Keratinocyte (primary cell): Measurements from ENCODE around the gene NGF. TPM values are rescaled to one million over a fixed set of nuclear protein-coding genes. Genes with fewer than 3 reads are reported as not detected.

Experiments used
- DNase-seq: peaks from one replicate; pipeline ENCODE4 v3.0.0-alpha.2; 2011; ENCODE audit warnings: low read depth, missing footprints, low spot score
- FAIRE-seq: peaks from 2 replicates; lab custom pipeline; 2011; peaks lifted over from hg19 to GRCh38; lab: Jason Lieb, UNC
- H2AFZ ChIP-seq: 2 replicates; pipeline ENCODE4 v1.6.0; 2012; ENCODE audit warnings: low read length, control low read depth, inconsistent platforms; ENCODE audit not compliant: control insufficient read depth
- H3K27ac ChIP-seq: 2 replicates; pipeline ENCODE4 v1.5.1; 2011; ENCODE audit warnings: low read length; ENCODE audit not compliant: control insufficient read depth, insufficient read depth
- H3K27me3 ChIP-seq: 3 replicates; pipeline ENCODE4 v1.6.0; 2011; ENCODE audit warnings: low read length; ENCODE audit not compliant: control insufficient read depth, insufficient read depth; ENCODE audit errors: extremely low read depth
- H3K36me3 ChIP-seq, 2 experiments: 2 replicates in 1 of 2; 3 replicates in 1 of 2; pipeline ENCODE4 v1.5.1; 2011; ENCODE audit warnings: low read length in 2 of 2, mild to moderate bottlenecking in 1 of 2; ENCODE audit not compliant: control insufficient read depth in 2 of 2, insufficient read depth in 2 of 2; ENCODE audit errors: extremely low read depth in 1 of 2
- H3K4me1 ChIP-seq: 3 replicates; pipeline ENCODE4 v1.5.1; 2011; ENCODE audit warnings: low read length; ENCODE audit not compliant: control insufficient read depth, insufficient read depth; ENCODE audit errors: extremely low read depth
- H3K4me2 ChIP-seq: 3 replicates; pipeline ENCODE4 v1.6.0; 2011; ENCODE audit warnings: low read depth, low read length; ENCODE audit not compliant: control insufficient read depth, insufficient read depth; ENCODE audit errors: extremely low read depth
- H3K4me3 ChIP-seq, 3 experiments: fragments of 200-600 bp in 1 of 3; sonication (generic) in 1 of 3; 2 replicates in 2 of 3; 3 replicates in 1 of 3; pipeline ENCODE4 v1.5.1; 2011 to 2016; ENCODE audit warnings: low read length in 3 of 3, mild to moderate bottlenecking in 3 of 3, control low read depth in 2 of 3, inconsistent platforms in 1 of 3, low read depth in 1 of 3, mixed read lengths in 1 of 3, mixed run types in 1 of 3, moderate library complexity in 1 of 3; ENCODE audit not compliant: control insufficient read depth in 2 of 3, insufficient read depth in 2 of 3; ENCODE audit errors: extremely low read depth in 1 of 3
- H3K79me2 ChIP-seq: 2 replicates; pipeline ENCODE4 v1.6.0; 2012; ENCODE audit warnings: low read length; ENCODE audit not compliant: control insufficient read depth, insufficient read depth
- H3K9ac ChIP-seq: 3 replicates; pipeline ENCODE4 v1.6.0; 2011; ENCODE audit warnings: low read length; ENCODE audit not compliant: control insufficient read depth, insufficient read depth; ENCODE audit errors: extremely low read depth
- H3K9me1 ChIP-seq: 3 replicates; pipeline ENCODE4 v1.6.0; 2011; ENCODE audit warnings: low read length; ENCODE audit not compliant: control insufficient read depth, insufficient read depth; ENCODE audit errors: extremely low read depth
- H3K9me3 ChIP-seq: 2 replicates; pipeline ENCODE4 v1.5.1; 2012; ENCODE audit warnings: low read depth, low read length; ENCODE audit not compliant: control insufficient read depth
- H4K20me1 ChIP-seq: 3 replicates; pipeline ENCODE4 v1.6.0; 2011; ENCODE audit warnings: low read length; ENCODE audit not compliant: control insufficient read depth, insufficient read depth; ENCODE audit errors: extremely low read depth
- CTCF ChIP-seq, 3 experiments: IDR thresholded peaks in 1 of 3; conservative IDR thresholded peaks in 1 of 3; optimal IDR thresholded peaks in 1 of 3; 2 replicates in 2 of 3; 3 replicates in 1 of 3; pipeline versions ENCODE3 to v1.5.1; 2011; ENCODE audit warnings: low read length in 3 of 3, mild to moderate bottlenecking in 3 of 3, moderate library complexity in 2 of 3, control low read depth in 1 of 3, inconsistent platforms in 1 of 3; ENCODE audit not compliant: insufficient read depth in 2 of 3; ENCODE audit errors: extremely low read depth in 1 of 3
- EZH2 ChIP-seq: IDR thresholded peaks from one replicate; pipeline ENCODE4 v1.6.1; 2012; ENCODE audit warnings: inconsistent platforms, mild to moderate bottlenecking, low read length, moderate library complexity
- dilution Hi-C: fragments of 300-500 bp; cut with MboI; formaldehyde crosslinking; loops from one replicate; pipeline ENCODE4 v1.7.0; 2020; ENCODE audit warnings: low sequenced_read_pairs; ENCODE audit not compliant: extremely low pct_ligation_motif_present
- polyA plus RNA-seq, 5 experiments: library from polyadenylated mRNA; depleted of rRNA in 3 of 5; stranded (reverse) in 3 of 5; stranded (forward) in 1 of 5; unstranded in 1 of 5; fragments of >200 nt; gene quantifications; 1 replicate in 1 of 5; 2 replicates in 3 of 5; 3 replicates in 1 of 5; pipeline versions ENCODE4 v1.2.1 to v1.2.3, GENCODE V29; 2011 to 2012; ENCODE audit warnings: missing spikeins in 2 of 5, low read depth in 1 of 5, low replicate concordance in 1 of 5

The NGF gene
- polyA plus RNA-seq, 1 donor (not counting 4 experiments of a cell fraction or from before 2014, with no cell fraction given), result 1.2 TPM

GRCh38 chr1:115323366-115324004, 14.6 kb downstream of the NGF start:
- Histone ChIP-seq H3K79me2 (no peaks in the 10 kb centered on the region), H3K36me3 (no peaks in the 10 kb centered on the region), H3K27me3 (no peaks in the 10 kb centered on the region), H2AFZ (no peak overlapping the region), H3K9ac (no peak overlapping the region), H3K4me3 (no peak overlapping the region), H3K4me2 (no peak overlapping the region), H3K4me1 (peaks cover 4% of the 10 kb centered on the region), H3K9me3 (no peaks in the 10 kb centered on the region), H4K20me1 (no peaks in the 10 kb centered on the region), H3K27ac (no peak overlapping the region), H3K9me1 (no peaks in the 10 kb centered on the region)
- dilution Hi-C loops, result no loop called here
- no peak for TF ChIP-seq CTCF (optimal IDR thresholded peaks at IDR 0.05 in 1 of 3, IDR thresholded peaks at IDR 0.05 in 1 of 3, conservative IDR thresholded peaks at IDR 0.05 in 1 of 3; ENCODE audit: extremely low read depth in 1 of 3, insufficient read depth in 2 of 3, low read length in 3 of 3)
- TF ChIP-seq EZH2, result no peak
- DNase-seq, result no peak
- FAIRE-seq, result peak; percentile 29

- no peak overlapping the region for H2AFZ ChIP-seq
- H3K27ac ChIP-seq, result no peak overlapping the region
- H3K27me3 ChIP-seq, result no peaks in the 10 kb centered on the region
- no peak overlapping the region for H3K4me3 ChIP-seq
- no peaks in the 10 kb centered on the region for H3K36me3 ChIP-seq
- FAIRE-seq, result no peak
- H3K79me2 ChIP-seq, result no peaks in the 10 kb centered on the region
- no peaks in the 10 kb centered on the region for H3K9me3 ChIP-seq
- dilution Hi-C loops, result no loop called here
- no peak overlapping the region for H3K4me2 ChIP-seq
- no peak overlapping the region for H3K9ac ChIP-seq
- DNase-seq, result no peak
- H4K20me1 ChIP-seq, result no peaks in the 10 kb centered on the region
- H3K4me1 ChIP-seq, result peaks cover 4% of the 10 kb centered on the region
- no peaks in the 10 kb centered on the region for H3K9me1 ChIP-seq
- no peak for TF ChIP-seq CTCF (optimal IDR thresholded peaks at IDR 0.05 in 1 of 3, IDR thresholded peaks at IDR 0.05 in 1 of 3, conservative IDR thresholded peaks at IDR 0.05 in 1 of 3; ENCODE audit: extremely low read depth in 1 of 3, insufficient read depth in 2 of 3, low read length in 3 of 3)
- no peak for TF ChIP-seq EZH2
These were observed 15.4 kb downstream of the NGF start for GRCh38 chr1:115322631-115323030.
